Measurements from ENCODE around the gene KANTR. TPM values are rescaled to one million over a fixed set of nuclear protein-coding genes. Genes with fewer than 3 reads are reported as not detected.

KANTR gene
- total RNA-seq, 2 experiments from 2014 or later, result 26.2 to 28.3 TPM

GRCh38 chrX:53075011-53075410 lies 18.9 kb upstream of the KANTR start:
- DNase-seq (ENCODE audit: low spot score), result no peak
- Histone ChIP-seq H3K36me3 (ENCODE audit: insufficient read depth, low read length) (no peaks in the 10 kb centered on the region), H4K20me1 (ENCODE audit: insufficient read depth, low read length) (no peaks in the 10 kb centered on the region), H3K4me1 (ENCODE audit: insufficient read depth, low read length, poor library complexity, severe bottlenecking) (peaks cover 18% of the 10 kb centered on the region), H3K9me2 (ENCODE audit: insufficient read depth, low read length) (no peaks in the 10 kb centered on the region), H3K4me2 (ENCODE audit: low read length) (no peak overlapping the region), H3K79me2 (ENCODE audit: insufficient read depth, low read depth, low read length) (no peaks in the 10 kb centered on the region), H3K27ac (ENCODE audit: low read depth, low read length, poor library complexity, severe bottlenecking) (no peak overlapping the region), H2AFZ (ENCODE audit: low read length) (no peak overlapping the region), H3K9me3 (ENCODE audit: low read length) (no peaks in the 10 kb centered on the region), H3K4me3 (ENCODE audit: low read depth, low read length, poor library complexity, severe bottlenecking) (no peak overlapping the region)
- CTCF ChIA-PET (ENCODE audit: unreplicated experiment), result no interaction called here
- TF ChIP-seq EZH2phosphoT487 (IDR thresholded peaks at IDR 0.05; ENCODE audit: borderline replicate concordance, low read depth, low read length) (no peak), CTCF (conservative IDR thresholded peaks at IDR 0.05; ENCODE audit: low read length) (no peak)
- no TSS peak for BruUV-seq (replicated peaks)
- POLR2A ChIA-PET, result no interaction called here
- intact Hi-C loops (cut with micrococcal nuclease; ENCODE audit: unreplicated experiment), result no loop called here

GRCh38 chrX:53076671-53077070 lies 17.3 kb upstream of the KANTR start:
- Histone ChIP-seq H3K4me1 (ENCODE audit: insufficient read depth, low read length, poor library complexity, severe bottlenecking) (peaks cover 23% of the 10 kb centered on the region), H2AFZ (ENCODE audit: low read length) (no peak overlapping the region), H3K9me2 (ENCODE audit: insufficient read depth, low read length) (no peaks in the 10 kb centered on the region), H3K79me2 (ENCODE audit: insufficient read depth, low read depth, low read length) (no peaks in the 10 kb centered on the region), H3K4me2 (ENCODE audit: low read length) (no peak overlapping the region), H3K36me3 (ENCODE audit: insufficient read depth, low read length) (no peaks in the 10 kb centered on the region), H4K20me1 (ENCODE audit: insufficient read depth, low read length) (no peaks in the 10 kb centered on the region), H3K27ac (ENCODE audit: low read depth, low read length, poor library complexity, severe bottlenecking) (no peak overlapping the region), H3K4me3 (ENCODE audit: low read depth, low read length, poor library complexity, severe bottlenecking) (no peak overlapping the region), H3K9me3 (ENCODE audit: low read length) (no peaks in the 10 kb centered on the region)
- intact Hi-C loops (cut with micrococcal nuclease; ENCODE audit: unreplicated experiment), result no loop called here
- ChIA-PET CTCF (ENCODE audit: unreplicated experiment) (no interaction called here), POLR2A (no interaction called here)
- DNase-seq (ENCODE audit: low spot score), result no peak
- TF ChIP-seq EZH2phosphoT487 (IDR thresholded peaks at IDR 0.05; ENCODE audit: borderline replicate concordance, low read depth, low read length) (no peak), CTCF (conservative IDR thresholded peaks at IDR 0.05; ENCODE audit: low read length) (no peak)
- no TSS peak for BruUV-seq (replicated peaks)

GRCh38 chrX:53077207-53078197 lies 16.4 kb upstream of the KANTR start:
- Histone ChIP-seq H3K4me3 (ENCODE audit: low read depth, low read length, poor library complexity, severe bottlenecking) (no peak overlapping the region), H2AFZ (ENCODE audit: low read length) (no peak overlapping the region), H3K27ac (ENCODE audit: low read depth, low read length, poor library complexity, severe bottlenecking) (no peak overlapping the region), H3K9me3 (ENCODE audit: low read length) (no peaks in the 10 kb centered on the region), H3K9me2 (ENCODE audit: insufficient read depth, low read length) (no peaks in the 10 kb centered on the region), H3K4me2 (ENCODE audit: low read length) (no peak overlapping the region), H3K36me3 (ENCODE audit: insufficient read depth, low read length) (no peaks in the 10 kb centered on the region), H3K4me1 (ENCODE audit: insufficient read depth, low read length, poor library complexity, severe bottlenecking) (peaks cover 15% of the 10 kb centered on the region), H3K79me2 (ENCODE audit: insufficient read depth, low read depth, low read length) (no peaks in the 10 kb centered on the region), H4K20me1 (ENCODE audit: insufficient read depth, low read length) (no peaks in the 10 kb centered on the region)
- intact Hi-C loops (cut with micrococcal nuclease; ENCODE audit: unreplicated experiment), result no loop called here
- POLR2A ChIA-PET, result interaction anchor here (0.9 kb wide), 1 partner anchor 606 kb away, joined by 3 read pairs; no protein-coding TSS in a partner anchor
- CTCF ChIA-PET (ENCODE audit: unreplicated experiment), result no interaction called here
- BruUV-seq (replicated peaks), result no TSS peak
- no peak for DNase-seq (ENCODE audit: low spot score)
- TF ChIP-seq CTCF (conservative IDR thresholded peaks at IDR 0.05; ENCODE audit: low read length) (no peak), EZH2phosphoT487 (IDR thresholded peaks at IDR 0.05; ENCODE audit: borderline replicate concordance, low read depth, low read length) (no peak)
